Activated CD4-positive, alpha-beta T cell treated with anti-CD3 and anti-CD28 coated beads, Interleukin-2, amount 10 ng/mL, durations not matched to agents 24 days and 14 days (primary cell): ENCODE results near the gene AGO4. TPM values are rescaled to one million over a fixed set of nuclear protein-coding genes. Genes with fewer than 3 reads are reported as not detected.
A peak's percentile ranks its signal among the peaks of the same experiment; 100 is the strongest.
"Not testable (repeated sequence)": the region's sequence is repeated elsewhere in the genome, so short reads cannot be mapped to it uniquely, and the experiment has no call there.

ENCODE experiments used
- DNase-seq: peaks from one replicate; pipeline ENCODE4 v3.0.0; 2022
- H3K27ac Mint-ChIP-seq: one replicate; pipeline ENCODE4 v1.8.0; 2022; ENCODE audit warnings: mild to moderate bottlenecking, mixed read lengths
- H3K27me3 Mint-ChIP-seq: one replicate; pipeline ENCODE4 v1.8.0; 2022; ENCODE audit warnings: mixed read lengths
- H3K36me3 Mint-ChIP-seq: one replicate; pipeline ENCODE4 v1.8.0; 2022; ENCODE audit warnings: low read depth, mild to moderate bottlenecking, mixed read lengths
- H3K4me1 Mint-ChIP-seq: one replicate; pipeline ENCODE4 v1.8.0; 2021; ENCODE audit warnings: mixed read lengths
- H3K4me3 Mint-ChIP-seq: one replicate; pipeline ENCODE4 v1.8.0; 2022; ENCODE audit warnings: mild to moderate bottlenecking, moderate library complexity, mixed read lengths
- H3K9me3 Mint-ChIP-seq: one replicate; pipeline ENCODE4 v1.8.0; 2021; ENCODE audit warnings: mixed read lengths
- intact Hi-C: fragments of 100-400 bp; cut with micrococcal nuclease; formaldehyde crosslinking; loops from one replicate; pipeline ENCODE4 v1.15.1; 2023
- total RNA-seq: library from RNA; stranded (reverse); gene quantifications from 2 replicates; pipeline ENCODE4 v1.2.3, GENCODE V29; 2022

The AGO4 gene
- total RNA-seq, 1 donor from 2014 or later, result 10.0 TPM

DNA sequence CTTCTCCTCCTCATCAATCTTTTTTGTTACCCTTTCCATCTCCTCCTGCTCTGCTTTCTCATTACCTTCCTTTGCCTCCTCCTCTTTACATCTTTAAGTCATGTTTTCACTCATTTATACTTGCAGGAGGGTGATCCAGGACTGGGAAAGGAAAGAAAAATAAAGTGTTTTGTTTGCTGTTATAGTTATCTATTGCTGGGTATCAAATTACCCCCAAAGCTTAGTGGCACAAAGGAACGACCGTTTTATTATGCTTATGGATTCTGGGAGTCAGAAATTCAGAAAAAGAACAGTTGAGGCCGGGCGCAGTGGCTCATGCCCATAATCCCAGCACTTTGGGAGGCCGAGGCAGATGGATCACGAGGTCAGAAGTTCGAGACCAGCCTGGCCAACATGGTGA is 12.5 kb upstream of the AGO4 start:
- no peaks in the 10 kb centered on the region for H3K27me3 Mint-ChIP-seq
- no peak overlapping the region for H3K4me3 Mint-ChIP-seq
- H3K27ac Mint-ChIP-seq, result no peak overlapping the region
- H3K36me3 Mint-ChIP-seq, result no peaks in the 10 kb centered on the region
- DNase-seq, result no peak
- no peaks in the 10 kb centered on the region for H3K4me1 Mint-ChIP-seq
- intact Hi-C loops, result no loop called here
- no peaks in the 10 kb centered on the region for H3K9me3 Mint-ChIP-seq

DNA sequence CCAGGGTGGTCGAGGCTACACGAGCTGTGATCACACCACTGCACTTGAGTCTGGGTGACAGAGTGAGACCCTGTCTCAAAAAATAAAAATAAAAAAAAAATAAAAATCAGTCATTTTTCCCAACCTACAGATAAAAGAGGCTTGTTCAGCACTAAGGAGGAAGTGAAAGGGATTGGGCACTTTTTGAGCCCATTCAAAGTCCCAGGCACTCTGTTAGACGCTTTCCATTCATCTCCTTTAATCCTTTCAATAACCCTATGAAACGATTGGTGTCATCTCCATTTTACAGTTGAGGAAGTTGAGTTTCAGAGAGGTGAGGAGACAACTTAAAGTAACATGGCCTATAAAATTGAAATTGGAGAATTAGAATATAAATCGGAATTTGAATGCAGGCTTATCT is 10.4 kb upstream of the AGO4 start:
- H3K36me3 Mint-ChIP-seq, result no peaks in the 10 kb centered on the region
- H3K4me3 Mint-ChIP-seq, result no peak overlapping the region
- H3K27me3 Mint-ChIP-seq, result no peaks in the 10 kb centered on the region
- H3K27ac Mint-ChIP-seq, result no peak overlapping the region
- intact Hi-C loops, result no loop called here
- no peaks in the 10 kb centered on the region for H3K4me1 Mint-ChIP-seq
- no peak for DNase-seq
- no peaks in the 10 kb centered on the region for H3K9me3 Mint-ChIP-seq

DNA sequence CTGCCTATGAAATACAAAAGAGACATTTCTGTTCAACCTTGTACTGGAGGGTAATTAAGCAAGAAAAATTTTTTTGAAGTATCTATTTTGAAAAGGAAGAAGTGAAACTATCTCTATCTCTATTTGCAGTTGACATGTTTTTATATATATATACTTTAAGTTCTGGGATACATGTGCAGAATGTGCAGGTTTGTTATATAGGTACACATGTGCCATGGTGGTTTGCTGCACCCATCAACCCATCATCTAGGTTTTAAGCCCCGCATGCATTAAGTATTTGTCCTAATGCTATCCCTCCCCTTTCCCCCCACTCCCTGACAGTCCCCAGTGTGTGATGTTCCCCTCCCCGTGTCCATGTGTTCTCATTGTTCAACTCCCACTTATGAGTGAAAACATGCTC is 9.8 kb upstream of the AGO4 start:
- H3K9me3 Mint-ChIP-seq, intact Hi-C loops, H3K36me3 Mint-ChIP-seq, H3K27ac Mint-ChIP-seq, H3K27me3 Mint-ChIP-seq, H3K4me3 Mint-ChIP-seq, DNase-seq, H3K4me1 Mint-ChIP-seq: not testable (repeated sequence)

DNA sequence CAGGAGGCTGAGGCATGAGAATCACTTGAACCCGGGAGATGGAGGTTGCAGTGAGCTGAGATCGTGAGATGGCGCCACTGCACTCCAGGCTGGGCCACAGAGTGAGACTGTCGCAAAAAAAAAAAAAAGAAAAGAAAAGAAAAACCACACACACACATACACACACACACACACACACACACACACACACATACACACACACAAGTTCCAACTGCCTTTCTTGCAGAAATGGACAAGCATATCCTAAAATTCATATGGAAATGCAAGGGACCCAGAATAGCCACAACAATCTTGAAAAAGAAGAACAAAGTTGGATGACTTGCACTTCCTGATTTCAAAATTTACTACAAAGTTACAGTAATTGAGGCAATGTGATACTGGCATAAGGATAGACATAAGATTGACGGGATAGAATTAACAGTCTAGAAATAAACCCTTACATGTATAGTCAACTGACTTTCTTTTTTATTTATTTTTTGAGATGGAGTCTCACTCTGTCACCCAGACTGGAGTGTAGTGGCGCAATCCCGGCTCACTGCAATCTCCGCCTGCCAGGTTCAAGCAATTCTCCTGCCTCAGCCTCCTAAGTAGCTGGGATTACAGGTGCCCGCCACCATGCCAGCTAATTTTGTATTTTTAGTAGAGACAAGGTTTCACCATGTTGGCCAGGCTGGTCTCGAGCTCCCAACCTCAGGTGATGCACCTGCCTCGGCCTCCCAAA is 7.5 kb upstream of the AGO4 start:
- H3K4me3 Mint-ChIP-seq, H3K27ac Mint-ChIP-seq, intact Hi-C loops, H3K36me3 Mint-ChIP-seq, H3K27me3 Mint-ChIP-seq, H3K9me3 Mint-ChIP-seq, DNase-seq, H3K4me1 Mint-ChIP-seq: not testable (repeated sequence)

DNA sequence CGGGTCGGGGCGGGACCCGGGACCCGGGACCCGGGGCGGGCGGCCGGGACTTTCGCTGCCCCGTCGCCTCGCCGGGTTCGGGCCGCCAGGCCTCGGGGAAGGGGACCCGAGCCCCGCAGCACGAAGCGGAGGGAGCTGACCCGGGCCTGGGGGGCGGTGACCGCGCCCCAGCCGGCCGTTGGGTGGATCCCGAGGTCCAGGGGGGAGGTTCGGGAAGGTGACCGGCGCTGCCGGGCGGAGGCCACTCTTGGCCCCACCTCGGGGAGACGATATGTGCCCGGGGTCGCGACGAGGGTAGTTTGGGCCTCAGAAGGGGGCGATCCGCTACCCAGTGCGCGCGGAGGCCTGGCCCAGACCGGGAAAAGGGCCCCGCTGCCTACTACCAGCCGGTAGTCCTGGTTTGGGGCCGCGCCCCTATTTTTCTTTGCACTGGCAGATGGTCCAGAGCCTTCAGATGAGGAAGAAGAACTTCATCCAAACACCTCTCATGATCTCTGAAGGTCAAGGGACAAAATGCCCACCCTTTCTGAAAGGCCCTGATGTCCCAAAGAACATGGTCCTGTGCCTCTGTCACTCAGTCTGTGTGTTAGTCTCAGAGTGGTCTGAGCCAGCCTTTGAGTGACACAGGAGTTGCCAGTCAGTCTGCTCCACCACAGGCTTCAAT is 766 bp downstream of the AGO4 start:
- DNase-seq, result peak; percentile 75
- peaks cover 3% of the 10 kb centered on the region for H3K36me3 Mint-ChIP-seq
- intact Hi-C loops, result no loop called here

DNA sequence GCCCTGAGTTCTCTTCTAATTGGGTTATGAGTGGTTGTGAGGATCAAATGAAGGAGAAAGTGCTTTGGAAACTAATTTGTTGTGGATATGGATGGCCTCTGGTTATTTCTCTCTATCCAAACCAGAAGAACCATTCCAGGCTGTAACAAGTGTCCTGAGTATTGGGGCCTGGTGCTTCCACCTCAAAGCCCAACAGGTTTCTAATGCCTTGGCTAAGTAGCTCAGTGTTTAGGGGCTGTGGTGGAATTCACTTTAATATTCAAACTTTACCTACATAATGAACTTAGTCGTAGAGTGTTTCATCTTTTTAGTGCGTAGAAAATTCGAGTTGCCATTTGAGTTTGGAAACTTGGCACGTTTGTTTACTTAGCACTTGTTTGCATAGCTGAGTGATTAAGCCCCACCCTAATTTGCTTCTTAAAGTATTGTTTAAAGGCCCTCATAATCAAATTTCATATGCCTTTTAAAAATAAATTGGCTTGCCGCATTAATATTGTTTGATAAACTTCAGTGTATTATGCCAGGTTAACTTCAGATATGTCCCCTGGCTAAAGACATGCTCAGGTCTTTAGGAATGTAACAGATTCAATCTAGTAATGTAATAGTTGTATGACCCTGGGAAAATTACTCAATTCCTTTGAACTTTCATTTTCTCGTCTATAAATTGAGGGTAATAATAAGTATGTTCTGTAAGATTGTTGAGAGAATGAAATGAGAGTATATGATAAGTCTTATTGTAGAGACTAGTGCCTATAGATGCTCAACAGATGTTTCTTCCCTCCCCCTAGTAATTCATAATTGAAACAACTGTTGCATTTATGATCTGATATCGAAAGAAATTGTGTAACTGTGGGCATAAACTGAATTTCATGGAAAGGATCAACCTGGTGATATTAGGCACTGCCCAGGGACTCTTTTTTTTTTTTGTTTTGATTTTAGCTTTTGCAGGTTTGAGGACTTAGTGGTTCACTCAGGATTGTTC is 1.6 kb downstream of the AGO4 start:
- H3K27ac Mint-ChIP-seq, result peak overlapping the region; percentile 76
- intact Hi-C loops, result no loop called here
- peaks cover 1% of the 10 kb centered on the region for H3K27me3 Mint-ChIP-seq
- H3K36me3 Mint-ChIP-seq, result peaks cover 3% of the 10 kb centered on the region
- H3K4me3 Mint-ChIP-seq, result peak overlapping the region; percentile 86
- H3K9me3 Mint-ChIP-seq, result no peaks in the 10 kb centered on the region
- no peak for DNase-seq
- peaks cover 26% of the 10 kb centered on the region for H3K4me1 Mint-ChIP-seq

More for the DNA sequence above, 766 bp downstream of the AGO4 start:
- peak overlapping the region; percentile 86 for H3K4me3 Mint-ChIP-seq
- peaks cover 1% of the 10 kb centered on the region for H3K27me3 Mint-ChIP-seq
- H3K27ac Mint-ChIP-seq, result peak overlapping the region; percentile 76
- no peaks in the 10 kb centered on the region for H3K9me3 Mint-ChIP-seq
- H3K4me1 Mint-ChIP-seq, result peaks cover 28% of the 10 kb centered on the region

DNA sequence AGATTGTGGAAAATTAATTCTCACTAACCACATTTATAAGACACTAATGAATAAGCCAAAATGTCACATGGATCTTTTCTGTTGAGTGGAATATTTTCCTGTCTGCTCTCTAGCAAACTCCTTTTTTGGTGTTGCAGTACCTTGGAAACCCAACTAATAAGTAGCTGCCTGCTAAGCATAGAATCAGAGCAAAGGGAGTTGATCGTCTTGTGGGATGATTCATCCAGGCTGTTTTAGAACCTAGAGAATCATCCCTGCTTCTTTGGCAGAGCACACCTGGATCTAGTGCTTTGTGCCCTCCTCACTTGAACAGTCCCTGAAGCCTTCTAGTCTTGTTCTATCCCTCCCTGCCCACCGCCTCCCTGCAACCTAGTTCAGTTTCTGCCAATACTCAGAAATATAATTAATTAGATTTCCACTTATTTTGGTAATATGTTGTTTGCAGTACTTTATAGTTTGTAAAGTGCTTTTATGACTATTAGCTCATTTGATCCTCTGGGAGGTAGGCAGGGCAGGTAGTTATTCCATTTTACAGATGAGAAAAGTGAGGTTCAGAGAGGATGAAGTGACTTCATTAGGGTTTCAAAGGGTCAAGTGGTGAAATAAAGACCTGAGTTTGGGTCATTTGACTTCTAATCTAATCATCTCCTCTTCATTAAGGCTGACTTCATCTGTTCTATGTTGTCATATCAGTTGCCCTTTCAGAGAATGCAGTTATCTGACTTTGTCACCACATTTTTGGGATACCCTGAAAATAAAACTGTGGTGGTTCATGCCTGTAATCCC is 2.5 kb downstream of the AGO4 start:
- Mint-ChIP-seq H3K4me1 (peaks cover 22% of the 10 kb centered on the region), H3K27ac (peak overlapping the region; percentile 48), H3K36me3 (peaks cover 3% of the 10 kb centered on the region), H3K27me3 (peaks cover 1% of the 10 kb centered on the region), H3K4me3 (peak overlapping the region; percentile 86), H3K9me3 (no peaks in the 10 kb centered on the region)
- no peak for DNase-seq
- intact Hi-C loops, result no loop called here

DNA sequence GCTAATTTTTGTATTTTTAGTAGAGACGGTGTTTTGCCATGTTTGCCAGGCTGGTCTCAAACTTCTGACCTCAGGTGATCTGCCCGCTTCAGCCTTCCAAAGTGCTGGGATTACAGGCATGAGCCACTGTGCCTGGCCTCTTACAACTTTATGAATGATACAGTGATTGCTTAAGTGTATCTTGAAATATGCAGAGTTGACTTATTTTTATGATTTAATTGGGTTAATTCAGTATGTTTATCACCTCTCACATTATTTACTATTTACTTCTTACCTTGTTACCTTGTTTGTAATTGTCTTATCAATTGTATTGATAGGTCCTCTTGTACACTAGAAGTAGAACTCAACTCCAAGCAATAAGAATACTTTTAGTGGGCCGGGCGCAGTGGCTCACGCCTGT is 4.9 kb downstream of the AGO4 start:
- H3K27me3 Mint-ChIP-seq, H3K9me3 Mint-ChIP-seq, DNase-seq, H3K36me3 Mint-ChIP-seq, H3K4me3 Mint-ChIP-seq, H3K27ac Mint-ChIP-seq, intact Hi-C loops: not testable (repeated sequence)
- H3K4me1 Mint-ChIP-seq, result peaks cover 20% of the 10 kb centered on the region

DNA sequence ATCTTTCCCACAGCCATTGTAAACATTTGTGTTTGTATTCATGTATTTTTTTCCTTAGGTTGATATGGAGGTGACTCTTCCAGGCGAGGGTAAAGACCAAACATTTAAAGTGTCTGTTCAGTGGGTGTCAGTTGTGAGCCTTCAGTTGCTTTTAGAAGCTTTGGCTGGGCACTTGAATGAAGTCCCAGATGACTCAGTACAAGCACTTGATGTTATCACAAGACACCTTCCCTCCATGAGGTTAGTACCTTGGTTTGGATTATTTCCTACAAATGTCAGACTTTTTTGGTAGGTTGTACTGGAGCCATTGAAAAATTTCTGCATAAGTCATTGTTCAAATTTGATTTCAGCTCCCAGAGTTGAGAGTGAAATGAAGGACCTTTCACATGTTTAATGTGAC is 17.4 kb downstream of the AGO4 start:
- intact Hi-C loops, result no loop called here
- Mint-ChIP-seq H3K36me3 (peaks cover 20% of the 10 kb centered on the region), H3K9me3 (no peaks in the 10 kb centered on the region), H3K4me3 (no peak overlapping the region), H3K27me3 (no peaks in the 10 kb centered on the region), H3K4me1 (peaks cover 5% of the 10 kb centered on the region), H3K27ac (no peak overlapping the region)
- no peak for DNase-seq

DNA sequence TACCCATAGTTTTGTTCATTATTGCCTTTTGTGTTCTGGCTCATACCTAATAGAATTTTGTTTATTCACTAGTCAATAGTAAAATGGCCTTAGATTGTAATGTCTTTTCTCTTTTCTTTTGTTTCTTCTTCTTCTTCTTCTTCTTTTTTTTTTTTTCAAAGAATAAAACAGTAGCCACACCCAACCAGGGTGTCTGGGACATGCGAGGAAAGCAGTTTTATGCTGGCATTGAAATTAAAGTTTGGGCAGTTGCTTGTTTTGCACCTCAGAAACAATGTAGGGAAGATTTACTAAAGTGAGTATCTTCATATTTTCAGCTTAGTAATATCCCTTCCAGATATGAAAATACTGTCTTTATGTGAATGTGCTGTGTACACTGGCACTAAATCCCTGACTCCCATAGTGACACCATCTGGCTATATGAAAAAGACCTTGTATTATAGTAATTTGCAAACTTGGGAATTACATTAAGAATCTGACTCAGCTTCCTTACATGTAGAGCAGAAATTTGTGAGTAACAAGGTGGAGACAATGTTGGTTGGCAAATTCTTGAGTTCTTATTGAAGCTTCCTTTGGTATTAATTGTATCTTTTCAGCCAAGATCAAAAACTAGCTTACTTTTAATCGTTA is 24.6 kb downstream of the AGO4 start:
- DNase-seq, result no peak
- Mint-ChIP-seq H3K4me1 (no peaks in the 10 kb centered on the region), H3K4me3 (no peak overlapping the region), H3K9me3 (no peaks in the 10 kb centered on the region), H3K27me3 (no peaks in the 10 kb centered on the region), H3K27ac (no peak overlapping the region), H3K36me3 (peaks cover 31% of the 10 kb centered on the region)
- intact Hi-C loops, result no loop called here

DNA sequence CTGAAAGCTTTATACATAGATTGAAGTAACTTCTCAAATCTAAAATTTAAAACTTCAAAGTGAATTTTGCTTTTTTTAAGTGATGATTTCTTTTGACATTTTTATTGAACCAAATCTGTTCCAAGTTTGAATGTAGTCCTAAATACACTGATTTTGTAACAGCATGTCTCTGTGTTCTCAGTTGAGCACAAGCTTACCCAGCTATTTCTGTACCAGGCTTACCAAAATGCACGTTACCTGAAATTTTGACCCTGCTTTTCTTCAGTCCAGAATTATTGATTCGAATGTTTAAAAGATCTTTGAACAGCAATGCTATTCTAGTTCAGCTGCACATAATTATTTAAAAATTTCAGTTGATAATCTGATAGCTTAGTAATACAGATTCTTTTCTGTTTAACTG is 25.6 kb downstream of the AGO4 start:
- Mint-ChIP-seq H3K27ac (no peak overlapping the region), H3K4me3 (no peak overlapping the region), H3K36me3 (peaks cover 32% of the 10 kb centered on the region), H3K27me3 (no peaks in the 10 kb centered on the region), H3K4me1 (no peaks in the 10 kb centered on the region), H3K9me3 (no peaks in the 10 kb centered on the region)
- intact Hi-C loops, result no loop called here
- no peak for DNase-seq

DNA sequence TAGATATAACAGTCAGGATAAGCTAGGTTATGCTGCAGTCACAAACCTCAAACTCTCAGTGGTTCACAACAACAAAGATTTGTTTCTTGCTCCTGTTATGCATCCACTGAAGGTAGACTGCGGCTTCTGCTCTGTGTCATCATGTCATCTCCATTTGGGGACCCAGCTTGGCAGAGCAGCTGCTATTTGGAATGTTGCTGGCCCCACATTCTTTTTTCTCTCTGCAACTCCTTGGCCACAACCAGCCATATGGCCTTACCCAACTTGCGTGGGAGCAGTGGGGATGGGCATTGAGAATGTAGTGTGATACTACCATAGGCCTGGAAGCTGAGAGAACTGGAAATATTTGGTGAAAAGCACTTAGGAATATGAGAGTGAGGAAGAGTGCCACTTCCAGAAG is 26.4 kb downstream of the AGO4 start:
- no peak for DNase-seq
- Mint-ChIP-seq H3K36me3 (peaks cover 34% of the 10 kb centered on the region), H3K4me3 (no peak overlapping the region), H3K4me1 (no peaks in the 10 kb centered on the region), H3K27me3 (no peaks in the 10 kb centered on the region), H3K9me3 (no peaks in the 10 kb centered on the region), H3K27ac (no peak overlapping the region)
- intact Hi-C loops, result no loop called here

DNA sequence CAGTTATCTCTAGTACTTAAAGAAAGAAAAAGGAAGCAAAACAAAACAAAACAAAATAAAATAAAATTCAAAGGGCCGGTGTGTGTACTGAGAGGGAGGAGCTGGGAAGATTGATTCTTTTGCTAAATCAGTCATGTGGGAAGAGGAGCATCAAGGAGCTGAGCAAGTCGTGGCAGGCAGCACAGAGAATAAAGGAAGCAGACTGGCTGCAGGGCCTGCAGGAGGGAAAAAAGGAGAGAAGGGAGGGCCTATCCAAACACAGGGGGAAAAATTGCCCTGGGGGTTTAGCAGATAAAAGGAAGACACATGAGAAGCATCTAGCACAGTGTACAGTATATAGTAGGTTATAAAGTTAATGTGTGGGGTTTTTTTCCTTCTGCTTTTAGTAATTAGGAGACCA is 27.6 kb downstream of the AGO4 start:
- no peak for DNase-seq
- Mint-ChIP-seq H3K36me3 (peaks cover 34% of the 10 kb centered on the region), H3K4me3 (no peak overlapping the region), H3K9me3 (no peaks in the 10 kb centered on the region), H3K4me1 (no peaks in the 10 kb centered on the region), H3K27me3 (no peaks in the 10 kb centered on the region), H3K27ac (no peak overlapping the region)
- intact Hi-C loops, result no loop called here
